Measurements from ENCODE around the gene TST.

Gene TST

GRCh38 chr22:37030560-37031281 lies 11.5 kb upstream of the TST start:
- no peak overlapping the region for H2BK120ac ChIP-seq (ENCODE audit: insufficient read depth, low read length, poor library complexity)
- WGBS (ENCODE audit: extremely low coverage, insufficient coverage, insufficient read length) = no CpG with 5 or more reads among the region's 14 CpGs

GRCh38 chr22:37028692-37029674 lies 9.7 kb upstream of the TST start:
- no peak overlapping the region for H4K91ac ChIP-seq (ENCODE audit: low read depth, low read length)
- H3K23ac ChIP-seq (ENCODE audit: low read length) = no peak overlapping the region
- H2BK5ac ChIP-seq (ENCODE audit: low read depth, low read length, poor library complexity) = no peak overlapping the region
- no peak overlapping the region for H3K27ac ChIP-seq (ENCODE audit: low read depth, low read length)
- no peak overlapping the region for H4K12ac ChIP-seq (ENCODE audit: low read depth, low read length)
- no peak overlapping the region for H3K4me2 ChIP-seq (ENCODE audit: low read length)
- no peak overlapping the region for H2BK12ac ChIP-seq (ENCODE audit: low read length)
- no peak overlapping the region for H2AFZ ChIP-seq (ENCODE audit: insufficient read depth, low read length, poor library complexity)
- H3K4ac ChIP-seq (ENCODE audit: low read depth, low read length) = no peak overlapping the region
- no peak for DNase-seq
- H3K4me3 ChIP-seq (ENCODE audit: low read depth, low read length) = no peak overlapping the region
- H3K79me1 ChIP-seq (ENCODE audit: low read length) = no peaks in the 10 kb centered on the region
- H3K9me3 ChIP-seq (ENCODE audit: insufficient read depth, low read depth, low read length) = no peaks in the 10 kb centered on the region
- no peak overlapping the region for H2AK5ac ChIP-seq (ENCODE audit: low read length)
- H4K8ac ChIP-seq (ENCODE audit: low read depth, low read length) = no peak overlapping the region
- H3K18ac ChIP-seq (ENCODE audit: low read length) = no peak overlapping the region
- H3K4me1 ChIP-seq (ENCODE audit: control insufficient read depth in 1 of 2, insufficient read depth in 2 of 2, low read length in 2 of 2) = peaks cover 11 to 14% of the 10 kb centered on the region in 2 experiments
- H3K27me3 ChIP-seq (ENCODE audit: insufficient read depth, low read length) = no peaks in the 10 kb centered on the region
- no peaks in the 10 kb centered on the region for H3K79me2 ChIP-seq (ENCODE audit: control insufficient read depth, insufficient read depth, low read length, poor library complexity)
- H2BK120ac ChIP-seq (ENCODE audit: insufficient read depth, low read length, poor library complexity) = no peak overlapping the region
- H3K9ac ChIP-seq (ENCODE audit: low read length) = no peak overlapping the region
- H3K14ac ChIP-seq (ENCODE audit: low read length) = no peak overlapping the region
- H3K36me3 ChIP-seq (ENCODE audit: control insufficient read depth in 1 of 2, insufficient read depth in 2 of 2, low read length in 2 of 2) = peaks cover 25 to 44% of the 10 kb centered on the region in 2 experiments
- no CpG with 5 or more reads among the region's 22 CpGs for WGBS (ENCODE audit: extremely low coverage, insufficient coverage, insufficient read length)

More at GRCh38 chr22:37030560-37031281, 11.5 kb upstream of the TST start:
- Histone ChIP-seq H3K79me1 (ENCODE audit: low read length) (no peaks in the 10 kb centered on the region), H3K14ac (ENCODE audit: low read length) (no peak overlapping the region), H3K4me2 (ENCODE audit: low read length) (no peak overlapping the region), H2BK5ac (ENCODE audit: low read depth, low read length, poor library complexity) (no peak overlapping the region), H3K27me3 (ENCODE audit: insufficient read depth, low read length) (no peaks in the 10 kb centered on the region), H3K4me1 (ENCODE audit: control insufficient read depth in 1 of 2, insufficient read depth in 2 of 2, low read length in 2 of 2) (peaks cover 9 to 14% of the 10 kb centered on the region in 2 experiments), H3K4me3 (ENCODE audit: low read depth, low read length) (no peak overlapping the region), H2AFZ (ENCODE audit: insufficient read depth, low read length, poor library complexity) (no peak overlapping the region), H3K23ac (ENCODE audit: low read length) (no peak overlapping the region), H2AK5ac (ENCODE audit: low read length) (no peak overlapping the region), H4K8ac (ENCODE audit: low read depth, low read length) (no peak overlapping the region), H4K91ac (ENCODE audit: low read depth, low read length) (no peak overlapping the region), H4K12ac (ENCODE audit: low read depth, low read length) (no peak overlapping the region), H2BK12ac (ENCODE audit: low read length) (no peak overlapping the region), H3K79me2 (ENCODE audit: control insufficient read depth, insufficient read depth, low read length, poor library complexity) (no peaks in the 10 kb centered on the region), H3K27ac (ENCODE audit: low read depth, low read length) (no peak overlapping the region), H3K18ac (ENCODE audit: low read length) (no peak overlapping the region), H3K9ac (ENCODE audit: low read length) (no peak overlapping the region), H3K9me3 (ENCODE audit: insufficient read depth, low read depth, low read length) (no peaks in the 10 kb centered on the region), H3K36me3 (ENCODE audit: control insufficient read depth in 1 of 2, insufficient read depth in 2 of 2, low read length in 2 of 2) (peaks cover 13 to 31% of the 10 kb centered on the region in 2 experiments), H3K4ac (ENCODE audit: low read depth, low read length) (no peak overlapping the region)
- DNase-seq = no peak

DNA sequence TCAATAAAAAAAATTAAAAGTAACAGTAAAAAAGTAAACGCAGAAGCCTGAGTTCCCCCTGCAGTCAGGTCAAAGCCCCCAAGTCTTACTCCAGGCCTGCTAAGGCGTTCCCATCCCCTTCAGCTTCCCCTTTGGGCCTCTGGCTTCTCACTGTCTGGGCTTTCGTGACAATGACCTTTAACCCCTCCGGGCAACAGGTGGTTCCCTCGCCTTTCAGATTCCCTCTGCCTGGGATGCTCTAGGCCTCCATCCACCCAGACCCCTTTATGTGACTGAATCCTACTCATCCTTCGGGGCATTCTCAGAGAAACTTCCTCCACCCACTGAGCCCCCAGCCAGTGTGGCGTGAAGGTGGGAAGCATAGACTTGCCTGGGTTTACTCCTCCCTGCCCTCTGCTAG lies 8.3 kb upstream of the TST start:
- Histone ChIP-seq H3K14ac (ENCODE audit: low read length) (no peak overlapping the region), H3K9ac (ENCODE audit: low read length) (no peak overlapping the region), H4K8ac (ENCODE audit: low read depth, low read length) (no peak overlapping the region), H3K4me2 (ENCODE audit: low read length) (no peak overlapping the region), H4K12ac (ENCODE audit: low read depth, low read length) (no peak overlapping the region), H2BK12ac (ENCODE audit: low read length) (no peak overlapping the region), H3K27me3 (ENCODE audit: insufficient read depth, low read length) (no peaks in the 10 kb centered on the region), H3K18ac (ENCODE audit: low read length) (no peak overlapping the region), H2BK120ac (ENCODE audit: insufficient read depth, low read length, poor library complexity) (no peak overlapping the region), H3K79me2 (ENCODE audit: control insufficient read depth, insufficient read depth, low read length, poor library complexity) (no peaks in the 10 kb centered on the region), H2AFZ (ENCODE audit: insufficient read depth, low read length, poor library complexity) (no peak overlapping the region), H3K4ac (ENCODE audit: low read depth, low read length) (no peak overlapping the region), H3K23ac (ENCODE audit: low read length) (no peak overlapping the region), H4K91ac (ENCODE audit: low read depth, low read length) (no peak overlapping the region), H2BK5ac (ENCODE audit: low read depth, low read length, poor library complexity) (no peak overlapping the region), H3K36me3 (ENCODE audit: control insufficient read depth in 1 of 2, insufficient read depth in 2 of 2, low read length in 2 of 2) (peaks cover 25 to 48% of the 10 kb centered on the region in 2 experiments), H3K4me3 (ENCODE audit: low read depth, low read length) (no peak overlapping the region), H3K4me1 (ENCODE audit: control insufficient read depth in 1 of 2, insufficient read depth in 2 of 2, low read length in 2 of 2) (peaks cover 6% of the 10 kb centered on the region in 2 experiments), H3K79me1 (ENCODE audit: low read length) (no peaks in the 10 kb centered on the region), H2AK5ac (ENCODE audit: low read length) (no peak overlapping the region), H3K27ac (ENCODE audit: low read depth, low read length) (no peak overlapping the region), H3K9me3 (ENCODE audit: insufficient read depth, low read depth, low read length) (no peaks in the 10 kb centered on the region)
- no CpG with 5 or more reads among the region's 7 CpGs for WGBS (ENCODE audit: extremely low coverage, insufficient coverage, insufficient read length)
- no peak for DNase-seq

DNA sequence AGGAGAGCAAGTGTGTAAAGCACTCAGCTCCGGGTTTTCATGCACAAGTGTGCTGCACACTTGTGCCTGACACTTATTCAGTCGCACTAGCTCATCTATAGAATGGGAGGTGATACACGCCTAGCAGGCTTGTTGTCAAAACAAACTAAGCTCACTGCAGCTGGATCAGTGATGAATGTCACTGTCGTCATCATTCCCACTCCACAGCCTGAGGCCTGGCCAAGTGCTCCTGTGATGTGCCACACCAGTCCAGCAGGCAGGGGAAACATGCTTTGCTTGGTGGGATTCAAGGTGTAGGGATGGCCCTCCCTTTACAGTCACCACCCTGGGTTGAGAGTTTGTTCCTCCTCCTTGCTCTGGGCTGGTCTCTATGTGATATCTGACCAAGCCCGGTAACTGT lies 7.1 kb upstream of the TST start:
- no peak overlapping the region for H3K18ac ChIP-seq (ENCODE audit: low read length)
- peak; percentile 58 to 72 for DNase-seq
- no peak overlapping the region for H2BK5ac ChIP-seq (ENCODE audit: low read depth, low read length, poor library complexity)
- no peak overlapping the region for H3K14ac ChIP-seq (ENCODE audit: low read length)
- peaks cover 2% of the 10 kb centered on the region in 2 experiments for H3K4me1 ChIP-seq (ENCODE audit: control insufficient read depth in 1 of 2, insufficient read depth in 2 of 2, low read length in 2 of 2)
- no peak overlapping the region for H3K27ac ChIP-seq (ENCODE audit: low read depth, low read length)
- H3K23ac ChIP-seq (ENCODE audit: low read length) = no peak overlapping the region
- H2BK12ac ChIP-seq (ENCODE audit: low read length) = no peak overlapping the region
- H4K91ac ChIP-seq (ENCODE audit: low read depth, low read length) = no peak overlapping the region
- H3K36me3 ChIP-seq (ENCODE audit: control insufficient read depth in 1 of 2, insufficient read depth in 2 of 2, low read length in 2 of 2) = peaks cover 25 to 48% of the 10 kb centered on the region in 2 experiments
- WGBS (ENCODE audit: extremely low coverage, insufficient coverage, insufficient read length) = no CpG with 5 or more reads among the region's 5 CpGs
- no peak overlapping the region for H4K8ac ChIP-seq (ENCODE audit: low read depth, low read length)
- no peaks in the 10 kb centered on the region for H3K79me2 ChIP-seq (ENCODE audit: control insufficient read depth, insufficient read depth, low read length, poor library complexity)
- no peaks in the 10 kb centered on the region for H3K27me3 ChIP-seq (ENCODE audit: insufficient read depth, low read length)
- H2AFZ ChIP-seq (ENCODE audit: insufficient read depth, low read length, poor library complexity) = no peak overlapping the region
- no peak overlapping the region for H3K9ac ChIP-seq (ENCODE audit: low read length)
- H4K12ac ChIP-seq (ENCODE audit: low read depth, low read length) = no peak overlapping the region
- no peaks in the 10 kb centered on the region for H3K9me3 ChIP-seq (ENCODE audit: insufficient read depth, low read depth, low read length)
- no peak overlapping the region for H3K4me3 ChIP-seq (ENCODE audit: low read depth, low read length)
- no peaks in the 10 kb centered on the region for H3K79me1 ChIP-seq (ENCODE audit: low read length)
- no peak overlapping the region for H2BK120ac ChIP-seq (ENCODE audit: insufficient read depth, low read length, poor library complexity)
- H2AK5ac ChIP-seq (ENCODE audit: low read length) = no peak overlapping the region
- no peak overlapping the region for H3K4me2 ChIP-seq (ENCODE audit: low read length)
- H3K4ac ChIP-seq (ENCODE audit: low read depth, low read length) = no peak overlapping the region

Data from trophoblast cell (in vitro differentiated cells and primary cell).